Measurements from ENCODE around the gene PGBD5.

DNA sequence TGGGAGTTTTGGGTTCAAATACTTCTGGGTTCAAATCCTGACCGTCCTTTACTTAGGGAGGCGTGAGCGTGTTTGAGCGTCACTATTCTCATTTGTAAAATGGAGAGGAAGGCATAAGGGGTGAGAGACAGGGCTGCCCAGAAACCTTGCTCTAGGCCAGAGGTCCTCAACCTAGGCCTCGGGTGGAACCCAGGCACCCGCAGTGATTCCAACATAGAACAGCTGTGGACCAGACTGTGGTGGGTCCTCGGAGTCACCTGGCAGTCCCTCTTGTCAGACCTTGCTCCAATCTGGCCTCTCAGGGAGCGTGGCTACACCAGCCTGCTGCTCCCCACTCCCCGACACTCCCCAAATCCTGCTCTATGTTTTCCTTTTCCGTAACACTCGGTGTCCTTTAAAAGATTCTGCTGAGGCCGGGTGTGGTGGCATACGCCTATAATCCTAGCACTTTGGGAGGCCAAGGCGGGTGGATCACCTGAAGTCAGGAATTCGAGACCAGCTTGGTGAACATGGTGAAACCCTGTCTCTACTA, 116.4 kb downstream of the PGBD5 start:
- no peak for TF ChIP-seq FOXP2 (optimal IDR thresholded peaks at IDR 0.05; ENCODE audit: control extremely low read depth, extremely low read length, insufficient read depth)
- no peak for TF ChIP-seq EZH2 (IDR thresholded peaks at IDR 0.05)
- TF ChIP-seq POLR2AphosphoS5 (IDR thresholded peaks at IDR 0.05; ENCODE audit: borderline replicate concordance, low read depth, low read length): no peak
